HEK293 (cell line): ENCODE results near the gene RASAL2.

Experiments
- CTCF ChIA-PET: fragments of 350-600 bp; formaldehyde crosslinking; extraction: SDS; loops from one replicate; lab custom pipeline; 2021; ENCODE audit warnings: antibody characterized with exemption; lab: Yijun Ruan, JAX
- POLR2A ChIA-PET: fragments of 300-600 bp; formaldehyde crosslinking; extraction: SDS; loops from one replicate; lab custom pipeline; 2020; ENCODE audit warnings: antibody characterized with exemption, inconsistent platforms; lab: Yijun Ruan, JAX
- H3K27ac ChIP-seq: fragments of 200-500 bp; sonication (Bioruptor generic); 2 replicates; pipeline ENCODE4 v1.5.1; 2014; ENCODE audit warnings: low read depth, low read length, control low read depth, inconsistent platforms; ENCODE audit errors: extremely low read depth
- H3K36me3 ChIP-seq, 2 experiments: fragments of 200-500 bp in 1 of 2; sonication (Bioruptor generic) in 1 of 2; 1 replicate in 1 of 2; 2 replicates in 1 of 2; pipeline ENCODE4 v1.5.1; 2014 to 2017; ENCODE audit warnings: inconsistent platforms in 2 of 2, low read length in 2 of 2; ENCODE audit not compliant: control insufficient read depth in 2 of 2, insufficient read depth in 1 of 2
- H3K4me1 ChIP-seq: fragments of 200-500 bp; sonication (Bioruptor generic); 2 replicates; pipeline ENCODE4 v1.5.1; 2014; ENCODE audit warnings: mild to moderate bottlenecking, low read length, inconsistent platforms; ENCODE audit not compliant: control insufficient read depth, insufficient read depth
- H3K4me3 ChIP-seq: 2 replicates; pipeline ENCODE4 v1.5.1; 2011; ENCODE audit warnings: low read depth, mild to moderate bottlenecking, control low read depth, low read length, moderate library complexity
- H3K9me3 ChIP-seq: fragments of 200-500 bp; sonication (Bioruptor generic); 2 replicates; pipeline ENCODE4 v1.5.1; 2014; ENCODE audit warnings: low read depth, low read length, inconsistent platforms; ENCODE audit not compliant: control insufficient read depth, insufficient read depth
- BCL6B ChIP-seq: fragments of 450-650 bp; formaldehyde crosslinking; IDR thresholded peaks from 2 replicates; pipeline ENCODE4 v1.5.1; 2017; ENCODE audit warnings: missing biosample characterization, missing genetic modification characterization
- FEZF1 ChIP-seq: fragments of 450-650 bp; formaldehyde crosslinking; IDR thresholded peaks from 2 replicates; pipeline ENCODE4 v1.5.1; 2016; ENCODE audit warnings: missing biosample characterization, missing genetic modification characterization
- MYNN ChIP-seq: fragments of 450-650 bp; formaldehyde crosslinking; IDR thresholded peaks from 2 replicates; pipeline ENCODE4 v1.5.1; 2016; ENCODE audit warnings: missing biosample characterization, missing genetic modification characterization, borderline replicate concordance
- OVOL3 ChIP-seq: fragments of 450-650 bp; formaldehyde crosslinking; IDR thresholded peaks from 2 replicates; pipeline ENCODE4 v1.5.1; 2016; ENCODE audit warnings: missing biosample characterization, missing genetic modification characterization
- PRDM1 ChIP-seq: fragments of 450-650 bp; formaldehyde crosslinking; IDR thresholded peaks from 2 replicates; pipeline ENCODE4; 2016; ENCODE audit warnings: missing biosample characterization, missing genetic modification characterization
- SP2 ChIP-seq: fragments of 450-650 bp; formaldehyde crosslinking; IDR thresholded peaks from 2 replicates; pipeline ENCODE4 v1.5.1; 2016; ENCODE audit warnings: missing biosample characterization, missing genetic modification characterization
- SP7 ChIP-seq: fragments of 450-650 bp; formaldehyde crosslinking; IDR thresholded peaks from 2 replicates; pipeline ENCODE4 v1.5.1; 2016; ENCODE audit warnings: missing biosample characterization, missing genetic modification characterization
- ZBTB49 ChIP-seq: fragments of 450-650 bp; formaldehyde crosslinking; IDR thresholded peaks from 2 replicates; pipeline ENCODE4 v1.5.1; 2016; ENCODE audit warnings: missing biosample characterization, missing genetic modification characterization, low read depth
- ZBTB6 ChIP-seq: fragments of 450-650 bp; formaldehyde crosslinking; IDR thresholded peaks from 2 replicates; pipeline ENCODE4 v1.5.1; 2017; ENCODE audit warnings: missing biosample characterization, missing genetic modification characterization
- ZFP69B ChIP-seq: fragments of 450-650 bp; formaldehyde crosslinking; IDR thresholded peaks from 2 replicates; pipeline ENCODE4 v1.5.1; 2016; ENCODE audit warnings: missing biosample characterization, missing genetic modification characterization
- ZNF140 ChIP-seq: fragments of 450-650 bp; formaldehyde crosslinking; IDR thresholded peaks from 2 replicates; pipeline ENCODE4 v1.5.1; 2016; ENCODE audit warnings: missing biosample characterization, missing genetic modification characterization
- ZNF24 ChIP-seq: fragments of 450-650 bp; formaldehyde crosslinking; IDR thresholded peaks from 2 replicates; pipeline ENCODE4 v1.5.1; 2016; ENCODE audit warnings: missing biosample characterization, missing genetic modification characterization
- ZNF350 ChIP-seq: fragments of 450-650 bp; formaldehyde crosslinking; IDR thresholded peaks from 2 replicates; pipeline ENCODE4 v1.5.0; 2017; ENCODE audit warnings: missing biosample characterization, mild to moderate bottlenecking, missing genetic modification characterization
- ZNF404 ChIP-seq: fragments of 450-650 bp; formaldehyde crosslinking; IDR thresholded peaks from 2 replicates; pipeline ENCODE4 v1.5.1; 2017; ENCODE audit warnings: missing biosample characterization, missing genetic modification characterization
- ZNF624 ChIP-seq: fragments of 450-650 bp; formaldehyde crosslinking; IDR thresholded peaks from 2 replicates; pipeline ENCODE4 v1.5.1; 2017; ENCODE audit warnings: missing biosample characterization, missing genetic modification characterization
- ZNF670 ChIP-seq: fragments of 450-650 bp; formaldehyde crosslinking; IDR thresholded peaks from 2 replicates; pipeline ENCODE4 v1.5.1; 2016; ENCODE audit warnings: missing biosample characterization, missing genetic modification characterization, low read depth
- ZSCAN23 ChIP-seq: fragments of 450-650 bp; formaldehyde crosslinking; IDR thresholded peaks from 2 replicates; pipeline ENCODE4 v1.5.1; 2016; ENCODE audit warnings: missing biosample characterization, missing genetic modification characterization
- ZSCAN30 ChIP-seq: fragments of 450-650 bp; IDR thresholded peaks from 2 replicates; pipeline ENCODE4 v1.5.1; 2018; ENCODE audit warnings: missing biosample characterization, mild to moderate bottlenecking, missing genetic modification characterization, moderate library complexity

Gene RASAL2

GRCh38 chr1:178142806-178143205, 48.9 kb downstream of the RASAL2 start (continued):
- TF ChIP-seq ZBTB49 (tag by site-specific recombination) = no peak
- TF ChIP-seq SP7 (tag by site-specific recombination) = no peak
- TF ChIP-seq ZNF350 (tag by site-specific recombination) = no peak

- no peaks in the 10 kb centered on the region for H3K9me3 ChIP-seq
- POLR2A ChIA-PET = no interaction called here
Observed at GRCh38 chr1:178143730-178144690, 50.1 kb downstream of the RASAL2 start.

GRCh38 chr1:178145605-178146004, 51.7 kb downstream of the RASAL2 start:
- TF ChIP-seq ZNF140 (tag by site-specific recombination) (no peak), MYNN (tag by site-specific recombination) (no peak), ZSCAN23 (no peak), OVOL3 (tag by site-specific recombination) (no peak), ZNF404 (tag by site-specific recombination) (no peak), ZBTB6 (tag by site-specific recombination) (no peak), FEZF1 (tag by site-specific recombination) (no peak), BCL6B (tag by site-specific recombination) (no peak), ZFP69B (no peak), ZNF24 (tag by site-specific recombination) (no peak), SP2 (tag by site-specific recombination) (no peak), ZNF670 (tag by site-specific recombination) (no peak), ZNF624 (tag by site-specific recombination) (no peak)
- POLR2A ChIA-PET = no interaction called here

More at GRCh38 chr1:178143730-178144690, 50.1 kb downstream of the RASAL2 start:
- Histone ChIP-seq H3K4me1 (peaks cover 3% of the 10 kb centered on the region; the same call in 1 of the 2 replicates), H3K4me3 (no peak overlapping the region), H3K27ac (no peak overlapping the region), H3K36me3 (no peaks in the 10 kb centered on the region)
- no peak for TF ChIP-seq ZSCAN30 (tag by site-specific recombination)
- peak; percentile 74 for TF ChIP-seq PRDM1 (tag by site-specific recombination)
- CTCF ChIA-PET = interaction anchor here (0.6 kb wide), 1 partner anchor 13 kb away, joined by 4 read pairs; no protein-coding TSS in a partner anchor

More at GRCh38 chr1:178145605-178146004, 51.7 kb downstream of the RASAL2 start:
- Histone ChIP-seq H3K4me3 (no peak overlapping the region), H3K27ac (no peak overlapping the region), H3K36me3 (no peaks in the 10 kb centered on the region), H3K9me3 (no peaks in the 10 kb centered on the region), H3K4me1 (peaks cover 3% of the 10 kb centered on the region; the same call in 1 of the 2 replicates)
- CTCF ChIA-PET = interaction anchor here (0.8 to 2.4 kb wide), 2 partner anchors 10 to 187 kb away, joined by 3 to 7 read pairs; no protein-coding TSS in a partner anchor
